ENCODE results near the gene TXNDC5. TPM values are rescaled to one million over a fixed set of nuclear protein-coding genes. Genes with fewer than 3 reads are reported as not detected.

The TXNDC5 gene
- total RNA-seq, 1 donor from 2014 or later: 193 TPM

DNA sequence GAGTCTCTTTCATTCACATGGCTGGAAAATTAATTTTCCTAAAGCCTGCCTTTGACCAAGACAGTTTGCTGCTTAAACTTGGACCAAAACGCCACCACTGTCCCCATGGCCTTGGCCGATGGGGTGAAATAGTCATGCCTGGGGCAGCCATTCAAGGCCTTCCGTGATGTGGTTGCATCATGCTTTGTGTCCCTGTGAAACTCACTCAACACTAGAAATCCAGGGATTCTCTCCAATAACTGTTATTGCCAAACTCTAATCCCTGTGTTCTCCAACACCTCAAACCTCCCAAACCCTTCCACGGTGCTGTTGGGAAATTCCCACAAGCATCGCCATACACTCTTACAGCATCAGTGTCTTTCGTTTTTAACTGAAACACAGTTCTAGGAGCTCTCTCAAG lies 1.4 kb upstream of the TXNDC5 start:
- Mint-ChIP-seq H3K27me3 (ENCODE audit: low read depth, unreplicated experiment) (peaks cover 7% of the 10 kb centered on the region), H3K36me3 (ENCODE audit: low read depth, unreplicated experiment) (no peaks in the 10 kb centered on the region), H3K9me3 (ENCODE audit: unreplicated experiment) (no peaks in the 10 kb centered on the region), H3K27ac (ENCODE audit: unreplicated experiment) (no peak overlapping the region), H3K4me1 (ENCODE audit: low read depth, unreplicated experiment) (peaks cover 7% of the 10 kb centered on the region), H3K4me3 (ENCODE audit: unreplicated experiment) (no peak overlapping the region)
- H3K4me2 ChIP-seq (ENCODE audit: low read length): no peak overlapping the region
- no peak overlapping the region for H2AFZ ChIP-seq (ENCODE audit: low read depth, low read length)
- no peak overlapping the region for H3K9ac ChIP-seq (ENCODE audit: low read length)
- no peak overlapping the region for H3K27ac ChIP-seq (ENCODE audit: low read depth, low read length)
- peaks cover 2% of the 10 kb centered on the region for H3K36me3 ChIP-seq (ENCODE audit: insufficient read depth, low read length)
- TF ChIP-seq, protein P1, sequence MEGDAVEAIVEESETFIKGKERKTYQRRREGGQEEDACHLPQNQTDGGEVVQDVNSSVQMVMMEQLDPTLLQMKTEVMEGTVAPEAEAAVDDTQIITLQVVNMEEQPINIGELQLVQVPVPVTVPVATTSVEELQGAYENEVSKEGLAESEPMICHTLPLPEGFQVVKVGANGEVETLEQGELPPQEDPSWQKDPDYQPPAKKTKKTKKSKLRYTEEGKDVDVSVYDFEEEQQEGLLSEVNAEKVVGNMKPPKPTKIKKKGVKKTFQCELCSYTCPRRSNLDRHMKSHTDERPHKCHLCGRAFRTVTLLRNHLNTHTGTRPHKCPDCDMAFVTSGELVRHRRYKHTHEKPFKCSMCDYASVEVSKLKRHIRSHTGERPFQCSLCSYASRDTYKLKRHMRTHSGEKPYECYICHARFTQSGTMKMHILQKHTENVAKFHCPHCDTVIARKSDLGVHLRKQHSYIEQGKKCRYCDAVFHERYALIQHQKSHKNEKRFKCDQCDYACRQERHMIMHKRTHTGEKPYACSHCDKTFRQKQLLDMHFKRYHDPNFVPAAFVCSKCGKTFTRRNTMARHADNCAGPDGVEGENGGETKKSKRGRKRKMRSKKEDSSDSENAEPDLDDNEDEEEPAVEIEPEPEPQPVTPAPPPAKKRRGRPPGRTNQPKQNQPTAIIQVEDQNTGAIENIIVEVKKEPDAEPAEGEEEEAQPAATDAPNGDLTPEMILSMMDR (IDR thresholded peaks at IDR 0.05; ENCODE audit: insufficient read depth, low read depth, low read length): no peak
- TF ChIP-seq EZH2 (IDR thresholded peaks at IDR 0.05; ENCODE audit: insufficient read depth, low read length): no peak
- H3K79me2 ChIP-seq (ENCODE audit: insufficient read depth, low read length): peaks cover 30% of the 10 kb centered on the region
- FAIRE-seq (no peak), DNase-seq (ENCODE audit: low read depth) (no peak)
- H3K4me3 ChIP-seq (ENCODE audit: insufficient read depth, low read depth, low read length): no peak overlapping the region
- no peaks in the 10 kb centered on the region for H3K9me3 ChIP-seq (ENCODE audit: insufficient read depth, low read depth, low read length)
- H4K20me1 ChIP-seq (ENCODE audit: insufficient read depth, low read length): peaks cover 26% of the 10 kb centered on the region
- peaks cover 16% of the 10 kb centered on the region for H3K27me3 ChIP-seq (ENCODE audit: insufficient read depth, low read length)
- H3K4me1 ChIP-seq (ENCODE audit: insufficient read depth, low read length): peaks cover 12% of the 10 kb centered on the region

DNA sequence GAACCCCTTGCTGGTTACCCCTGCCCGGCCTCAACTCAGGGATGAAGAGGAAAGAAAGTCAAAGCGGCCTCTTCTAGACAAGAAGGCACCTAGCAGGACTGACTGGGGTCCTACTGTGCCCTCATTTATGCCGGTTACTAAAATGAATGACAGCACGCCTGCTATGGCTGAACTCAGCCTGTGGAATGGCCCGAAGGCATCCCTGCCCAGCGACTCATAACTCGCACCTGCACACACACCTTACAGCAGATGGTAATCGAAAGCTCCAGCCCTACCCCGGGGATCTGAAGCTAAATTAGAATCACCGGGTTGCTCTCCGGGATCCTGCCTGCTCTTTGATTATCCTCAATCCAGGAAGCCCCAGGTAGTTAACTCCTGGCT lies 747 bp upstream of the TXNDC5 start:
- Mint-ChIP-seq H3K4me1 (ENCODE audit: low read depth, unreplicated experiment) (peaks cover 10% of the 10 kb centered on the region), H3K36me3 (ENCODE audit: low read depth, unreplicated experiment) (peaks cover 2% of the 10 kb centered on the region), H3K27me3 (ENCODE audit: low read depth, unreplicated experiment) (peaks cover 7% of the 10 kb centered on the region), H3K27ac (ENCODE audit: unreplicated experiment) (peak overlapping the region; percentile 54), H3K4me3 (ENCODE audit: unreplicated experiment) (no peak overlapping the region), H3K9me3 (ENCODE audit: unreplicated experiment) (no peaks in the 10 kb centered on the region)
- no peak for FAIRE-seq
- peak overlapping the region; percentile 89 for H3K4me3 ChIP-seq (ENCODE audit: insufficient read depth, low read depth, low read length)
- H3K27me3 ChIP-seq (ENCODE audit: insufficient read depth, low read length): peaks cover 16% of the 10 kb centered on the region
- peaks cover 2% of the 10 kb centered on the region for H3K36me3 ChIP-seq (ENCODE audit: insufficient read depth, low read length)
- no peak for TF ChIP-seq EZH2 (IDR thresholded peaks at IDR 0.05; ENCODE audit: insufficient read depth, low read length)
- TF ChIP-seq, protein P1 (IDR thresholded peaks at IDR 0.05; ENCODE audit: insufficient read depth, low read depth, low read length): no peak
- no peak overlapping the region for H3K27ac ChIP-seq (ENCODE audit: low read depth, low read length)
- no peak for DNase-seq (ENCODE audit: low read depth)
- H3K4me2 ChIP-seq (ENCODE audit: low read length): peak overlapping the region; percentile 97
- H3K79me2 ChIP-seq (ENCODE audit: insufficient read depth, low read length): peaks cover 37% of the 10 kb centered on the region
- peaks cover 12% of the 10 kb centered on the region for H3K4me1 ChIP-seq (ENCODE audit: insufficient read depth, low read length)
- peaks cover 33% of the 10 kb centered on the region for H4K20me1 ChIP-seq (ENCODE audit: insufficient read depth, low read length)
- H2AFZ ChIP-seq (ENCODE audit: low read depth, low read length): peak overlapping the region; percentile 97
- H3K9me3 ChIP-seq (ENCODE audit: insufficient read depth, low read depth, low read length): no peaks in the 10 kb centered on the region
- H3K9ac ChIP-seq (ENCODE audit: low read length): peak overlapping the region; percentile 83

DNA sequence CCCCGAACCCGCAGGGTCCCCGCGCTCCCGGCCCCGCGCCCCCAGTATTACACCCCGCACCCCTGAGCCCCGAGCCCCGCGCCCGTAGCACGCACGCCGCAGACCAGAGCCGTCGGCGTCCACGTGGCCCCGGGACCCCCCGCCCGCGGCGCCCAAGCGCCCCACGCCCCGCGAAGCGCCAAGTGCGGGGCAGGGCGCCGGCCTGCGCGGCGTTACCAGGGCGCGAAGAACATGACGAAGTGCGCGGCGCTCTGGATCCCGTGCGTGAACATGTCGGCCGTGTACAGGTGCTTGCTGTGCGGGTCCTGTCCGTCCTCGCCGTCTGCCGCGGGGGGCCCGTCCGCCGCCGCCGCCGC lies 312 bp downstream of the TXNDC5 start:
- Histone ChIP-seq H3K4me3 (ENCODE audit: insufficient read depth, low read depth, low read length) (peak overlapping the region; percentile 89), H3K9ac (ENCODE audit: low read length) (peak overlapping the region; percentile 86), H3K4me2 (ENCODE audit: low read length) (peak overlapping the region; percentile 97), H3K9me3 (ENCODE audit: insufficient read depth, low read depth, low read length) (no peaks in the 10 kb centered on the region), H3K27ac (ENCODE audit: low read depth, low read length) (peak overlapping the region; percentile 69), H4K20me1 (ENCODE audit: insufficient read depth, low read length) (peaks cover 43% of the 10 kb centered on the region), H3K4me1 (ENCODE audit: insufficient read depth, low read length) (peaks cover 7% of the 10 kb centered on the region), H2AFZ (ENCODE audit: low read depth, low read length) (peak overlapping the region; percentile 67), H3K36me3 (ENCODE audit: insufficient read depth, low read length) (peaks cover 2% of the 10 kb centered on the region), H3K79me2 (ENCODE audit: insufficient read depth, low read length) (peaks cover 46% of the 10 kb centered on the region), H3K27me3 (ENCODE audit: insufficient read depth, low read length) (peaks cover 16% of the 10 kb centered on the region)
- H3K27ac Mint-ChIP-seq (ENCODE audit: unreplicated experiment): no peak overlapping the region
- no peaks in the 10 kb centered on the region for H3K9me3 Mint-ChIP-seq (ENCODE audit: unreplicated experiment)
- H3K27me3 Mint-ChIP-seq (ENCODE audit: low read depth, unreplicated experiment): peaks cover 2% of the 10 kb centered on the region
- H3K36me3 Mint-ChIP-seq (ENCODE audit: low read depth, unreplicated experiment): peaks cover 2% of the 10 kb centered on the region
- H3K4me3 Mint-ChIP-seq (ENCODE audit: unreplicated experiment): no peak overlapping the region
- peaks cover 10% of the 10 kb centered on the region for H3K4me1 Mint-ChIP-seq (ENCODE audit: low read depth, unreplicated experiment)
- DNase-seq (ENCODE audit: low read depth) (no peak), FAIRE-seq (no peak)
- TF ChIP-seq EZH2 (IDR thresholded peaks at IDR 0.05; ENCODE audit: insufficient read depth, low read length): no peak
- TF ChIP-seq, protein P1 (IDR thresholded peaks at IDR 0.05; ENCODE audit: insufficient read depth, low read depth, low read length): no peak
